ENCODE data around the gene RFTN2. TPM values are rescaled to one million over a fixed set of nuclear protein-coding genes. Genes with fewer than 3 reads are reported as not detected.

Gene RFTN2
- total and polyA plus RNA-seq, 9 of the 15 experiments (the other 6 are each of a cell fraction or from before 2014, with no cell fraction given), result 0.01 to 0.11 (median 0.04) TPM; not detected in 6

- TF ChIP-seq ZNF740 (CRISPR knock-in tag; IDR thresholded peaks at IDR 0.05) (0 out of 2 replicates have a peak, but pooled peaks have one; percentile 34), ZNF740 (tag; IDR thresholded peaks at IDR 0.05) (no peak), KDM5B (IDR thresholded peaks at IDR 0.05; ENCODE audit: insufficient replicate concordance, low read depth, low read length) (peak; percentile 92), CAMTA2 (CRISPR knock-in tag; conservative IDR thresholded peaks at IDR 0.05) (no peak), MXI1 (IDR thresholded peaks at IDR 0.05; ENCODE audit: low read depth, low read length) (peak; percentile 90), HNRNPLL (IDR thresholded peaks at IDR 0.05; ENCODE audit: low read depth, low read length, poor library complexity, severe bottlenecking) (peak; percentile 69), ELF1 (tag; IDR thresholded peaks at IDR 0.05) (peak; percentile 71), L3MBTL2 (IDR thresholded peaks at IDR 0.05) (peak; percentile 70; the same call in 1 of the 2 replicates)
- TF ChIP-seq, protein P1, sequence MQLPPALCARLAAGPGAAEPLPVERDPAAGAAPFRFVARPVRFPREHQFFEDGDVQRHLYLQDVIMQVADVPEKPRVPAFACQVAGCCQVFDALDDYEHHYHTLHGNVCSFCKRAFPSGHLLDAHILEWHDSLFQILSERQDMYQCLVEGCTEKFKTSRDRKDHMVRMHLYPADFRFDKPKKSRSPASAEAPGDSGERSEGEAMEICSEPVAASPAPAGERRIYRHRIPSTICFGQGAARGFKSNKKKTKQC (CRISPR knock-in tag; IDR thresholded peaks at IDR 0.05), result peak; percentile 75; the same call in 1 of the 2 replicates
- TF ChIP-seq, protein P2, sequence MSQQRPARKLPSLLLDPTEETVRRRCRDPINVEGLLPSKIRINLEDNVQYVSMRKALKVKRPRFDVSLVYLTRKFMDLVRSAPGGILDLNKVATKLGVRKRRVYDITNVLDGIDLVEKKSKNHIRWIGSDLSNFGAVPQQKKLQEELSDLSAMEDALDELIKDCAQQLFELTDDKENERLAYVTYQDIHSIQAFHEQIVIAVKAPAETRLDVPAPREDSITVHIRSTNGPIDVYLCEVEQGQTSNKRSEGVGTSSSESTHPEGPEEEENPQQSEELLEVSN (IDR thresholded peaks at IDR 0.05; ENCODE audit: borderline replicate concordance in 1 of 2, extremely low read depth in 1 of 2, insufficient read depth in 1 of 2, insufficient read length in 1 of 2, low read depth in 1 of 2, low read length in 1 of 2, poor library complexity in 1 of 2, severe bottlenecking in 1 of 2), result peak in 1 of 2 experiments; percentile 82
- TF ChIP-seq, protein P3, sequence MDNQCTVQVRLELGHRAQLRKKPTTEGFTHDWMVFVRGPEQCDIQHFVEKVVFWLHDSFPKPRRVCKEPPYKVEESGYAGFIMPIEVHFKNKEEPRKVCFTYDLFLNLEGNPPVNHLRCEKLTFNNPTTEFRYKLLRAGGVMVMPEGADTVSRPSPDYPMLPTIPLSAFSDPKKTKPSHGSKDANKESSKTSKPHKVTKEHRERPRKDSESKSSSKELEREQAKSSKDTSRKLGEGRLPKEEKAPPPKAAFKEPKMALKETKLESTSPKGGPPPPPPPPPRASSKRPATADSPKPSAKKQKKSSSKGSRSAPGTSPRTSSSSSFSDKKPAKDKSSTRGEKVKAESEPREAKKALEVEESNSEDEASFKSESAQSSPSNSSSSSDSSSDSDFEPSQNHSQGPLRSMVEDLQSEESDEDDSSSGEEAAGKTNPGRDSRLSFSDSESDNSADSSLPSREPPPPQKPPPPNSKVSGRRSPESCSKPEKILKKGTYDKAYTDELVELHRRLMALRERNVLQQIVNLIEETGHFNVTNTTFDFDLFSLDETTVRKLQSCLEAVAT (IDR thresholded peaks at IDR 0.05), result no peak
These were observed 29.9 kb upstream of the RFTN2 start, which contains the start of gene MARS2 (continued) for GRCh38 chr2:197705121-197705911.

Measured in K562 (cell line).